Neural progenitor cell (in vitro differentiated cells): ENCODE data around the gene AWAT1.

Experiments
- CTCF ChIP-seq: fragments of 200-600 bp; sonication (generic); IDR thresholded peaks from 2 replicates; pipeline ENCODE4 v1.5.1; 2017; ENCODE audit warnings: antibody characterized with exemption, mild to moderate bottlenecking
- EZH2 ChIP-seq: fragments of 200-600 bp; sonication (generic); IDR thresholded peaks from 2 replicates; pipeline ENCODE4 v1.6.1; 2017; ENCODE audit warnings: antibody characterized with exemption, mild to moderate bottlenecking, moderate library complexity
- EZH2phosphoT487 ChIP-seq: fragments of 200-600 bp; sonication (generic); IDR thresholded peaks from 2 replicates; pipeline ENCODE4 v1.6.1; 2017; ENCODE audit warnings: antibody characterized with exemption

GRCh38 chrX:70253377-70254062, 19.1 kb downstream of the AWAT1 start:
- TF ChIP-seq CTCF (no peak), EZH2 (no peak), EZH2phosphoT487 (no peak)
